CD8-positive, alpha-beta memory T cell (primary cell): ENCODE results near the gene VMP1. TPM values are rescaled to one million over a fixed set of nuclear protein-coding genes. Genes with fewer than 3 reads are reported as not detected.
A peak's percentile ranks its signal among the peaks of the same experiment; 100 is the strongest.
"Not testable (repeated sequence)": the region's sequence is repeated elsewhere in the genome, so short reads cannot be mapped to it uniquely, and the experiment has no call there.

ENCODE experiments used
- CTCF ChIA-PET: fragments of 350-600 bp; sonication (Branson Sonifier 250); formaldehyde crosslinking; loops from one replicate; lab custom pipeline; 2021; ENCODE audit warnings: antibody characterized with exemption; lab: Charles Lee
- POLR2A ChIA-PET: fragments of 350-600 bp; sonication (Branson Sonifier 250); formaldehyde crosslinking; loops from one replicate; lab custom pipeline; 2021; ENCODE audit warnings: antibody characterized with exemption; lab: Charles Lee
- DNase-seq, 5 donors: peaks; one replicate each; pipeline versions ENCODE4 v3.0.0 to v3.0.0-alpha.2; 2020 to 2022; ENCODE audit warnings: mixed read lengths in 1 of 5
- H3K27ac ChIP-seq: one replicate; pipeline ENCODE4 v1.7.0; 2013; ENCODE audit warnings: low read depth, mild to moderate bottlenecking, low read length, moderate library complexity
- H3K27me3 ChIP-seq: 2 replicates; pipeline ENCODE4 v1.7.0; 2013; ENCODE audit warnings: low read length, mild to moderate bottlenecking; ENCODE audit not compliant: insufficient read depth, poor library complexity, severe bottlenecking
- H3K36me3 ChIP-seq: 2 replicates; pipeline ENCODE4 v1.7.0; 2013; ENCODE audit warnings: mild to moderate bottlenecking, low read length, moderate library complexity; ENCODE audit not compliant: insufficient read depth
- H3K4me1 ChIP-seq: 2 replicates; pipeline ENCODE4 v1.7.0; 2013; ENCODE audit warnings: mild to moderate bottlenecking, low read length, moderate library complexity; ENCODE audit not compliant: insufficient read depth
- H3K4me3 ChIP-seq: 2 replicates; pipeline ENCODE4 v1.7.0; 2013; ENCODE audit warnings: mild to moderate bottlenecking, low read length
- H3K9me3 ChIP-seq: 2 replicates; pipeline ENCODE4 v1.7.0; 2013; ENCODE audit warnings: mild to moderate bottlenecking, low read length
- H3K27ac Mint-ChIP-seq, 8 donors: one replicate each; pipeline ENCODE4 v1.8.0; 2020 to 2021; ENCODE audit warnings: mixed read lengths in 8 of 8, mild to moderate bottlenecking in 6 of 8, inconsistent platforms in 3 of 8, moderate library complexity in 3 of 8
- H3K27me3 Mint-ChIP-seq, 2 donors: one replicate each; pipeline ENCODE4 v1.8.0; 2020 to 2021; ENCODE audit warnings: mixed read lengths in 2 of 2, mild to moderate bottlenecking in 1 of 2, moderate library complexity in 1 of 2
- H3K36me3 Mint-ChIP-seq, 3 donors: one replicate each; pipeline ENCODE4 v1.8.0; 2020 to 2021; ENCODE audit warnings: mixed read lengths in 3 of 3, inconsistent platforms in 1 of 3, mild to moderate bottlenecking in 1 of 3
- H3K4me1 Mint-ChIP-seq, 3 donors: one replicate each; pipeline ENCODE4 v1.8.0; 2020 to 2021; ENCODE audit warnings: mixed read lengths in 3 of 3, inconsistent platforms in 1 of 3, mild to moderate bottlenecking in 1 of 3
- H3K4me3 Mint-ChIP-seq, 7 donors: one replicate each; pipeline ENCODE4 v1.8.0; 2020 to 2021; ENCODE audit warnings: mixed read lengths in 7 of 7, mild to moderate bottlenecking in 6 of 7, moderate library complexity in 4 of 7, inconsistent platforms in 2 of 7
- H3K9me3 Mint-ChIP-seq, 5 donors: one replicate each; pipeline ENCODE4 v1.8.0; 2020 to 2022; ENCODE audit warnings: mixed read lengths in 5 of 5, mild to moderate bottlenecking in 3 of 5, moderate library complexity in 2 of 5, inconsistent platforms in 1 of 5
- polyA plus RNA-seq: library from polyadenylated mRNA; unstranded; fragments of 300-500 nt; fragmentation: Illumina TruSeq; gene quantifications from one replicate; pipeline ENCODE4 v1.2.3, GENCODE V29; 2021
- total RNA-seq, 2 experiments: library from RNA; stranded (reverse); gene quantifications; one replicate each; pipeline ENCODE4 v1.2.3, GENCODE V29; 2021

The VMP1 gene
- total and polyA plus RNA-seq, 3 experiments from 2014 or later: 57.0 to 151 (median 150) TPM

DNA sequence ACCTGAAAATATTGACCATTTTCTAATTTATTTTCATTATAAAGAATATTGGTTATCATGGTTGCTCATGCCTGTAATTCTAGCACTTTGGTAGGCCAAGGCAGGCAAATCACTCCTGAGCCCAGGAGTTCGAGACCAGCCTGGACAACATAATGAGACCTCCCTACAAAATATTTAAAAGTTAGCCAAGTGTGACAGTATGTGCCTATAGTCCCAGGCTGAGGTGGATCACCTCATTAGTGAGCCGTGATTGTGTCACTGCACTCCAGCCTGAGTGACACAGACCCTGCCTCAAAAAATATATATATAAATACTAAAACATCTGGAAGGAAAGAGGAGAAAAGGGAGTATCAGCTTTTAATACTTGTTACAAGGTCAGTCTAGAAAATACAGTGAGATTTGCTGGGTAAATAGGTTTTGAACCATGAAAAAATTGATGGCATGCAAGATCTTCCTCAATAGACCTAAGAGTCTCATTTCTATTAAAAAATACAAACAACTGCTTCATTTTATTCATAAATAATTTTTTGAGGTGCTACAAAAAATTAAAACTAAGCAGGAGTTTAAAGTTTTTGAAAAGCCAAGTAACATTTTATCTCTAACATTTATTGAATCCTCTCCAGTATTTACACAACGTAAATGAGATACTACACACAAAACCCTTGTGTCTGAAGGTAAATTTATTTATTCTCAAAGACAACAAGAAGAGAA is 137.6 kb downstream of the VMP1 start:
- H3K4me1 ChIP-seq: peaks cover 50% of the 10 kb centered on the region
- Mint-ChIP-seq H3K9me3 (no peaks in the 10 kb centered on the region), H3K36me3 (peaks cover 0 to 14% (median under 1%) of the 10 kb centered on the region in 3 donors), H3K4me3 (peak overlapping the region in 2 of 7 donors; percentile 12 to 73), H3K27me3 (peaks cover 0 to 1% of the 10 kb centered on the region in 2 donors), H3K4me1 (peaks cover 59 to 85% (median 80%) of the 10 kb centered on the region in 3 donors), H3K27ac (peak overlapping the region in 6 of 8 donors; percentile 52 to 85 (median 65))
- ChIA-PET POLR2A (no interaction called here), CTCF (interaction anchor here (1.3 to 4.2 kb wide), 2 partner anchors 14 to 93 kb away, joined by 4 to 12 read pairs; no protein-coding TSS in a partner anchor)
- no peak for DNase-seq
- no peaks in the 10 kb centered on the region for H3K27me3 ChIP-seq
- no peaks in the 10 kb centered on the region for H3K9me3 ChIP-seq
- H3K36me3 ChIP-seq: no peaks in the 10 kb centered on the region
- H3K4me3 ChIP-seq: no peak overlapping the region
- no peak overlapping the region for H3K27ac ChIP-seq

DNA sequence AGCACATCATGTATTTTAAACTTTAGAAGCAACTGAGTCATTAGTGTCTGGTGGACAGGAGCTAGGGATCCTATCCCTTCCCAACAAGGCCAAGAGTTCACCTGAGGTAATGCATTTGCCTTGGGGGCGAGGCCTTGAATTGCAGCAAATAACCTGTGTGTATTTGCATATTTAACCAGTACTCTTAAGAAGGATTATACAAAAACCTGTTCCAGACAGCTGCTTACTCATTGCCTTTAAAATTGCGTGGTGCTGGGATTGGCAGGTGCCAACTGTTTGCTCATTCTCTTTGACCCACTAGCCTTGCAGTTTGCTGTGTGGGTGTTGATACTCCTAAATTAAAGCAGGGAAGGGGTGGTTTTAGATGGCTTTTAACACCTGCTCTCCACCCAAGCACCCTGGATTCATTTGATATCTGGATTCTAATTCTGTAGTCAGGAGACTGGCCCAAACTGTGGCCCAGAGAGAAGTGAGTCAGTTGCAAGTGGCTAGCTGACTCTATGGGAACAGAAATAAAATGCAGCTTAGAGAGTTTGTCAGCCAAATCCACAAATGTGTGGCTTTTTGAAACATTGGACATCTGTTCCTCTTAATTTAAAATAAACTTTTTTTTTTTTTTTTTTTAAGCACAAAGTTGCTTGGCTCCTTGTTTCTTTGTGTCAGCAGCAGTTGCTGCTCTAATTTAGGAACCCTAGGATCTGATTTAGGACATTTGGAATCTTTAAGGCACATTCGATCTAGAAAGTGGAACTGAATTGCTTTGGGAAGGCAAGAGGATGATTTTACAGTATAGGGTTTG is 138.3 kb downstream of the VMP1 start:
- Histone ChIP-seq H3K27me3 (no peaks in the 10 kb centered on the region), H3K9me3 (no peaks in the 10 kb centered on the region), H3K36me3 (no peaks in the 10 kb centered on the region), H3K27ac (no peak overlapping the region), H3K4me3 (no peak overlapping the region), H3K4me1 (peaks cover 50% of the 10 kb centered on the region)
- Mint-ChIP-seq H3K4me1 (peaks cover 52 to 77% (median 72%) of the 10 kb centered on the region in 3 donors), H3K4me3 (peak overlapping the region in 4 of 7 donors; percentile 38 to 73 (median 58)), H3K9me3 (no peaks in the 10 kb centered on the region), H3K27me3 (peaks cover 0 to 1% of the 10 kb centered on the region in 2 donors), H3K27ac (peak overlapping the region in 7 of 8 donors; percentile 23 to 85 (median 72)), H3K36me3 (peaks cover 0 to 7% (median 0%) of the 10 kb centered on the region in 3 donors)
- CTCF ChIA-PET: interaction anchor here (0.9 to 4.2 kb wide), 6 partner anchors 12 to 94 kb away, joined by 3 to 12 read pairs (median 4); no protein-coding TSS in a partner anchor
- POLR2A ChIA-PET: interaction anchor here (0.6 to 2.0 kb wide), 3 partner anchors 19 to 101 kb away, joined by 3 to 5 read pairs (median 4); no protein-coding TSS in a partner anchor
- no peak for DNase-seq

- POLR2A ChIA-PET: interaction anchor here (0.6 to 2.0 kb wide), 3 partner anchors 23 to 101 kb away, joined by 3 to 5 read pairs (median 3); no protein-coding TSS in a partner anchor
- Histone ChIP-seq H3K27ac (no peak overlapping the region), H3K4me1 (peaks cover 50% of the 10 kb centered on the region), H3K27me3 (no peaks in the 10 kb centered on the region), H3K36me3 (no peaks in the 10 kb centered on the region), H3K9me3 (no peaks in the 10 kb centered on the region), H3K4me3 (no peak overlapping the region)
- H3K36me3 Mint-ChIP-seq: peaks cover 0 to 4% (median 0%) of the 10 kb centered on the region in 3 donors
- H3K27me3 Mint-ChIP-seq: peaks cover 0 to 1% of the 10 kb centered on the region in 2 donors
- H3K4me3 Mint-ChIP-seq: peak overlapping the region in 3 of 7 donors; percentile 16 to 73 (median 46)
- DNase-seq: no peak
- CTCF ChIA-PET: interaction anchor here (0.9 to 4.2 kb wide), 6 partner anchors 11 to 95 kb away, joined by 3 to 12 read pairs (median 4); no protein-coding TSS in a partner anchor
- peak overlapping the region in 6 of 8 donors; percentile 10 to 85 (median 57) for H3K27ac Mint-ChIP-seq
- no peaks in the 10 kb centered on the region for H3K9me3 Mint-ChIP-seq
- peaks cover 44 to 69% (median 64%) of the 10 kb centered on the region in 3 donors for H3K4me1 Mint-ChIP-seq
These were observed 139.1 kb downstream of the VMP1 start for GRCh38 chr17:59846394-59847165.

GRCh38 chr17:59848385-59848668 is 140.9 kb downstream of the VMP1 start:
- Histone ChIP-seq H3K27me3 (no peaks in the 10 kb centered on the region), H3K4me3 (no peak overlapping the region), H3K36me3 (no peaks in the 10 kb centered on the region), H3K27ac (no peak overlapping the region), H3K9me3 (no peaks in the 10 kb centered on the region), H3K4me1 (peaks cover 54% of the 10 kb centered on the region)
- no peaks in the 10 kb centered on the region for H3K36me3 Mint-ChIP-seq
- no peaks in the 10 kb centered on the region for H3K9me3 Mint-ChIP-seq
- peaks cover 33 to 56% (median 52%) of the 10 kb centered on the region in 3 donors for H3K4me1 Mint-ChIP-seq
- peak overlapping the region in 2 of 8 donors; percentile 27 to 91 for H3K27ac Mint-ChIP-seq
- CTCF ChIA-PET: interaction anchor here (0.6 to 4.2 kb wide), 7 partner anchors 9 to 135 kb away, joined by 3 to 12 read pairs (median 6); no protein-coding TSS in a partner anchor
- peaks cover 0 to 1% of the 10 kb centered on the region in 2 donors for H3K27me3 Mint-ChIP-seq
- no peak for DNase-seq
- POLR2A ChIA-PET: no interaction called here
- peak overlapping the region in 1 of 7 donors; percentile 51 for H3K4me3 Mint-ChIP-seq

- no peak for DNase-seq
- no peak overlapping the region for H3K27ac ChIP-seq
- H3K9me3 ChIP-seq: no peaks in the 10 kb centered on the region
- peaks cover 33 to 54% (median 50%) of the 10 kb centered on the region in 3 donors for H3K4me1 Mint-ChIP-seq
- H3K4me3 ChIP-seq: no peak overlapping the region
- no peaks in the 10 kb centered on the region for H3K36me3 Mint-ChIP-seq
- H3K27ac Mint-ChIP-seq: peak overlapping the region in 7 of 8 donors; percentile 18 to 91 (median 53)
- ChIA-PET POLR2A (no interaction called here), CTCF (interaction anchor here (0.6 to 4.2 kb wide), 7 partner anchors 9 to 135 kb away, joined by 3 to 12 read pairs (median 6); no protein-coding TSS in a partner anchor)
- H3K4me3 Mint-ChIP-seq: peak overlapping the region; percentile 14 to 79 (median 47)
- peaks cover 53% of the 10 kb centered on the region for H3K4me1 ChIP-seq
- no peaks in the 10 kb centered on the region for H3K27me3 ChIP-seq
- no peaks in the 10 kb centered on the region for H3K36me3 ChIP-seq
- H3K27me3 Mint-ChIP-seq: peaks cover 0 to 1% of the 10 kb centered on the region in 2 donors
- no peaks in the 10 kb centered on the region for H3K9me3 Mint-ChIP-seq
These were observed 141.3 kb downstream of the VMP1 start for GRCh38 chr17:59848778-59849177.

- H3K36me3 ChIP-seq, H3K27ac Mint-ChIP-seq, H3K9me3 Mint-ChIP-seq, H3K27ac ChIP-seq, DNase-seq, H3K27me3 Mint-ChIP-seq, H3K36me3 Mint-ChIP-seq, H3K9me3 ChIP-seq, H3K4me3 ChIP-seq, POLR2A ChIA-PET, H3K4me3 Mint-ChIP-seq, H3K27me3 ChIP-seq: not testable (repeated sequence)
- CTCF ChIA-PET: interaction anchor here (0.7 to 2.1 kb wide), 4 partner anchors 9 to 98 kb away, joined by 3 to 8 read pairs (median 6); no protein-coding TSS in a partner anchor
- H3K4me1 ChIP-seq: peaks cover 50% of the 10 kb centered on the region
- peaks cover 30 to 45% (median 43%) of the 10 kb centered on the region in 3 donors for H3K4me1 Mint-ChIP-seq
These were observed 142.9 kb downstream of the VMP1 start for GRCh38 chr17:59850311-59850710.
